Activated T-cell treated with anti-CD3 and anti-CD28 coated beads, Interleukin-2, amount 50 U/mL, for 4 hours (primary cell): ENCODE results near the gene PHLDA1. TPM values are rescaled to one million over a fixed set of nuclear protein-coding genes. Genes with fewer than 3 reads are reported as not detected.

ENCODE experiments used
- ATAC-seq, 2 donors: fragments of 200-7000 bp; cut with Tn5 transposase; one replicate each; pipeline ENCODE4 v1.10.0; 2021
- DNase-seq: peaks from one replicate; pipeline ENCODE4 v3.0.0-alpha.2; 2020
- H3K27me3 Mint-ChIP-seq: one replicate; pipeline ENCODE4 v1.8.0; 2021; ENCODE audit warnings: low read depth, mixed read lengths
- H3K36me3 Mint-ChIP-seq: one replicate; pipeline ENCODE4 v1.8.0; 2022; ENCODE audit warnings: mixed read lengths; ENCODE audit not compliant: insufficient read depth
- H3K4me1 Mint-ChIP-seq: one replicate; pipeline ENCODE4 v1.8.0; 2021; ENCODE audit warnings: low read depth, mixed read lengths
- H3K4me3 Mint-ChIP-seq: one replicate; pipeline ENCODE4 v1.8.0; 2021; ENCODE audit warnings: mild to moderate bottlenecking, moderate library complexity, mixed read lengths
- H3K9me3 Mint-ChIP-seq: one replicate; pipeline ENCODE4 v1.8.0; 2021; ENCODE audit warnings: mixed read lengths
- total RNA-seq, 3 donors: library from RNA; stranded (reverse); gene quantifications; one replicate each; pipeline ENCODE4 v1.2.1, GENCODE V29; 2021

Gene PHLDA1
- total RNA-seq, 3 donors from 2014 or later, result 36.8 to 52.2 (median 37.2) TPM

- H3K9me3 Mint-ChIP-seq, result no peaks in the 10 kb centered on the region
- no peaks in the 10 kb centered on the region for H3K27me3 Mint-ChIP-seq
- H3K4me3 Mint-ChIP-seq, result peak overlapping the region; percentile 97
- peak; percentile 1 to 6 for ATAC-seq
- H3K36me3 Mint-ChIP-seq, result peaks cover 16% of the 10 kb centered on the region
- peaks cover 41% of the 10 kb centered on the region for H3K4me1 Mint-ChIP-seq
- DNase-seq, result peak; percentile 49
Measured at GRCh38 chr12:76030341-76031080, 1.1 kb downstream of the PHLDA1 start.

GRCh38 chr12:76029982-76030340, 1.6 kb downstream of the PHLDA1 start:
- no peak for ATAC-seq

GRCh38 chr12:76028571-76029277, 2.9 kb downstream of the PHLDA1 start:
- peaks cover 14% of the 10 kb centered on the region for H3K36me3 Mint-ChIP-seq
- ATAC-seq, result no peak
- no peak for DNase-seq
- no peaks in the 10 kb centered on the region for H3K9me3 Mint-ChIP-seq
- H3K4me1 Mint-ChIP-seq, result peaks cover 45% of the 10 kb centered on the region
- no peaks in the 10 kb centered on the region for H3K27me3 Mint-ChIP-seq
- peak overlapping the region; percentile 97 for H3K4me3 Mint-ChIP-seq

More at GRCh38 chr12:76029982-76030340, 1.6 kb downstream of the PHLDA1 start:
- DNase-seq, result peak; percentile 20
- peaks cover 44% of the 10 kb centered on the region for H3K4me1 Mint-ChIP-seq
- H3K4me3 Mint-ChIP-seq, result peak overlapping the region; percentile 97
- no peaks in the 10 kb centered on the region for H3K27me3 Mint-ChIP-seq
- no peaks in the 10 kb centered on the region for H3K9me3 Mint-ChIP-seq
- peaks cover 16% of the 10 kb centered on the region for H3K36me3 Mint-ChIP-seq

- DNase-seq, result no peak
- H3K27me3 Mint-ChIP-seq, result no peaks in the 10 kb centered on the region
- ATAC-seq, result no peak
- H3K4me1 Mint-ChIP-seq, result peaks cover 35% of the 10 kb centered on the region
- H3K4me3 Mint-ChIP-seq, result peak overlapping the region; percentile 10
- no peaks in the 10 kb centered on the region for H3K9me3 Mint-ChIP-seq
- peaks cover 14% of the 10 kb centered on the region for H3K36me3 Mint-ChIP-seq
Measured at GRCh38 chr12:76026643-76027063, 4.9 kb downstream of the PHLDA1 start.

GRCh38 chr12:76025601-76026575, 5.7 kb downstream of the PHLDA1 start:
- Mint-ChIP-seq H3K9me3 (no peaks in the 10 kb centered on the region), H3K36me3 (peaks cover 14% of the 10 kb centered on the region), H3K4me3 (no peak overlapping the region), H3K27me3 (no peaks in the 10 kb centered on the region), H3K4me1 (peaks cover 41% of the 10 kb centered on the region)
- no peak for DNase-seq
- no peak for ATAC-seq

GRCh38 chr12:76024942-76025600, 6.5 kb downstream of the PHLDA1 start:
- Mint-ChIP-seq H3K36me3 (peaks cover 14% of the 10 kb centered on the region), H3K4me1 (peaks cover 48% of the 10 kb centered on the region), H3K4me3 (no peak overlapping the region), H3K9me3 (no peaks in the 10 kb centered on the region), H3K27me3 (no peaks in the 10 kb centered on the region)
- DNase-seq (no peak), ATAC-seq (no peak)

- H3K9me3 Mint-ChIP-seq, result no peaks in the 10 kb centered on the region
- no peaks in the 10 kb centered on the region for H3K27me3 Mint-ChIP-seq
- H3K4me3 Mint-ChIP-seq, result no peak overlapping the region
- peaks cover 10% of the 10 kb centered on the region for H3K36me3 Mint-ChIP-seq
- ATAC-seq (no peak), DNase-seq (no peak)
- H3K4me1 Mint-ChIP-seq, result peaks cover 53% of the 10 kb centered on the region
Measured at GRCh38 chr12:76024102-76024781, 7.3 kb downstream of the PHLDA1 start.

- Mint-ChIP-seq H3K36me3 (no peaks in the 10 kb centered on the region), H3K27me3 (no peaks in the 10 kb centered on the region), H3K9me3 (no peaks in the 10 kb centered on the region), H3K4me1 (peaks cover 56% of the 10 kb centered on the region), H3K4me3 (no peak overlapping the region)
- ATAC-seq, result no peak
- DNase-seq, result no peak
Measured at GRCh38 chr12:76023069-76023690, 8.4 kb downstream of the PHLDA1 start.

- DNase-seq, result no peak
- Mint-ChIP-seq H3K4me1 (peaks cover 56% of the 10 kb centered on the region), H3K27me3 (no peaks in the 10 kb centered on the region), H3K4me3 (no peak overlapping the region), H3K36me3 (no peaks in the 10 kb centered on the region), H3K9me3 (no peaks in the 10 kb centered on the region)
- ATAC-seq, result no peak
Measured at GRCh38 chr12:76022506-76022905, 9.1 kb downstream of the PHLDA1 start.

- H3K27me3 Mint-ChIP-seq, result no peaks in the 10 kb centered on the region
- DNase-seq (peak; percentile 55), ATAC-seq (peak; percentile 83 to 87)
- H3K36me3 Mint-ChIP-seq, result no peaks in the 10 kb centered on the region
- H3K4me3 Mint-ChIP-seq, result peak overlapping the region; percentile 45
- H3K9me3 Mint-ChIP-seq, result no peaks in the 10 kb centered on the region
- H3K4me1 Mint-ChIP-seq, result peaks cover 54% of the 10 kb centered on the region
Measured at GRCh38 chr12:76020731-76021672, 10.6 kb downstream of the PHLDA1 start.

GRCh38 chr12:76020281-76020680, 11.3 kb downstream of the PHLDA1 start:
- Mint-ChIP-seq H3K36me3 (no peaks in the 10 kb centered on the region), H3K9me3 (no peaks in the 10 kb centered on the region), H3K4me3 (peak overlapping the region; percentile 45), H3K4me1 (peaks cover 54% of the 10 kb centered on the region), H3K27me3 (no peaks in the 10 kb centered on the region)
- DNase-seq (peak; percentile 54), ATAC-seq (peak; percentile 80 to 86)

GRCh38 chr12:76018672-76019071, 12.9 kb downstream of the PHLDA1 start:
- Mint-ChIP-seq H3K9me3 (no peaks in the 10 kb centered on the region), H3K36me3 (no peaks in the 10 kb centered on the region), H3K27me3 (no peaks in the 10 kb centered on the region), H3K4me3 (no peak overlapping the region), H3K4me1 (peaks cover 46% of the 10 kb centered on the region)
- DNase-seq (no peak), ATAC-seq (no peak)
